Measurements from ENCODE around the gene GNG7. TPM values are rescaled to one million over a fixed set of nuclear protein-coding genes. Genes with fewer than 3 reads are reported as not detected.
"Not testable (repeated sequence)": the region's sequence is repeated elsewhere in the genome, so short reads cannot be mapped to it uniquely, and the experiment has no call there.

The GNG7 gene
- total RNA-seq, 4 donors from 2014 or later = 4.7 to 15.6 (median 9.2) TPM

- Histone ChIP-seq H3K4me1 (peaks cover 0 to 42% (median 6%) of the 10 kb centered on the region in 3 donors), H3K27ac (peak overlapping the region; percentile 58 to 94 (median 92)), H3K27me3 (no peaks in the 10 kb centered on the region), H3K36me3 (peaks cover 0 to 11% of the 10 kb centered on the region in 2 donors), H3K4me3 (peak overlapping the region; percentile 83 to 92), H3K9me3 (no peaks in the 10 kb centered on the region)
- 0% methylated on average over 3 of the region's 45 CpGs; no CpG with 5 or more reads in 1 of the 2 donors for WGBS, 2 donors (ENCODE audit: low coverage in 1 of 2)
- ATAC-seq = peak; percentile 18
- no peak for TF ChIP-seq POLR2AphosphoS5 (IDR thresholded peaks at IDR 0.05)
- no peak for TF ChIP-seq POLR2A (IDR thresholded peaks at IDR 0.05)
- TF ChIP-seq CTCF (IDR thresholded peaks at IDR 0.05) = no peak
- no peak for TF ChIP-seq EP300 (IDR thresholded peaks at IDR 0.05)
Observed at GRCh38 chr19:2475018-2475701, 227.3 kb downstream of the GNG7 start.

- peak overlapping the region; percentile 58 to 94 (median 92) for H3K27ac ChIP-seq
- TF ChIP-seq POLR2A (IDR thresholded peaks at IDR 0.05) (no peak), CTCF (IDR thresholded peaks at IDR 0.05) (peak in 3 of 4 experiments; percentile 99 to 100 (median 100)), EP300 (IDR thresholded peaks at IDR 0.05) (no peak), POLR2AphosphoS5 (IDR thresholded peaks at IDR 0.05) (peak; percentile 76)
- H3K36me3 ChIP-seq = peaks cover 0 to 11% of the 10 kb centered on the region in 2 donors
- H3K9me3 ChIP-seq = no peaks in the 10 kb centered on the region
- peak; percentile 41 for ATAC-seq
- no peaks in the 10 kb centered on the region for H3K27me3 ChIP-seq
- H3K4me3 ChIP-seq = peak overlapping the region; percentile 83 to 92
- peaks cover 0 to 39% (median 6%) of the 10 kb centered on the region in 3 donors for H3K4me1 ChIP-seq
- WGBS, 2 donors (ENCODE audit: low coverage in 1 of 2) = 13 to 18% methylated on average over 8 to 24 of the region's 60 CpGs
Observed at GRCh38 chr19:2474232-2475017, 228.1 kb downstream of the GNG7 start.

- H3K27ac ChIP-seq, ATAC-seq, H3K9me3 ChIP-seq, H3K27me3 ChIP-seq, H3K4me1 ChIP-seq, H3K36me3 ChIP-seq, H3K4me3 ChIP-seq: not testable (repeated sequence)
- WGBS, 2 donors (ENCODE audit: low coverage in 1 of 2) = 80 to 85% methylated on average over 1 to 6 of the region's 8 CpGs
Observed at GRCh38 chr19:2469915-2470200, 232.6 kb downstream of the GNG7 start.

- peak; percentile 40 for ATAC-seq
- Histone ChIP-seq H3K27me3 (no peaks in the 10 kb centered on the region), H3K27ac (no peak overlapping the region), H3K4me1 (peaks cover 0 to 3% (median 0%) of the 10 kb centered on the region in 3 donors), H3K9me3 (no peaks in the 10 kb centered on the region), H3K4me3 (no peak overlapping the region), H3K36me3 (no peaks in the 10 kb centered on the region)
- WGBS, 2 donors (ENCODE audit: low coverage in 1 of 2) = 49 to 62% methylated on average over 9 to 14 of the region's 23 CpGs
- TF ChIP-seq POLR2A (IDR thresholded peaks at IDR 0.05) = no peak
- TF ChIP-seq EP300 (IDR thresholded peaks at IDR 0.05) = no peak
Observed at GRCh38 chr19:2469102-2469914, 233.2 kb downstream of the GNG7 start.

GRCh38 chr19:2468596-2468995, 233.9 kb downstream of the GNG7 start:
- no peak overlapping the region for H3K27ac ChIP-seq
- H3K36me3 ChIP-seq = no peaks in the 10 kb centered on the region
- no peak for ATAC-seq
- H3K9me3 ChIP-seq = no peaks in the 10 kb centered on the region
- H3K27me3 ChIP-seq = no peaks in the 10 kb centered on the region
- H3K4me1 ChIP-seq = no peaks in the 10 kb centered on the region
- TF ChIP-seq CTCF (IDR thresholded peaks at IDR 0.05) (no peak), EP300 (IDR thresholded peaks at IDR 0.05) (no peak), POLR2AphosphoS5 (IDR thresholded peaks at IDR 0.05) (no peak), POLR2A (IDR thresholded peaks at IDR 0.05) (no peak)
- no peak overlapping the region for H3K4me3 ChIP-seq
- WGBS, 2 donors (ENCODE audit: low coverage in 1 of 2) = 61 to 68% methylated on average over 3 to 6 of the region's 12 CpGs
